ENCODE measurements around the gene KIF26B.

Gene KIF26B

GRCh38 chr1:245428681-245429080 lies 273.9 kb downstream of the KIF26B start:
- DNase-seq (ENCODE audit: low read depth in 3 of 3) = no peak

DNA sequence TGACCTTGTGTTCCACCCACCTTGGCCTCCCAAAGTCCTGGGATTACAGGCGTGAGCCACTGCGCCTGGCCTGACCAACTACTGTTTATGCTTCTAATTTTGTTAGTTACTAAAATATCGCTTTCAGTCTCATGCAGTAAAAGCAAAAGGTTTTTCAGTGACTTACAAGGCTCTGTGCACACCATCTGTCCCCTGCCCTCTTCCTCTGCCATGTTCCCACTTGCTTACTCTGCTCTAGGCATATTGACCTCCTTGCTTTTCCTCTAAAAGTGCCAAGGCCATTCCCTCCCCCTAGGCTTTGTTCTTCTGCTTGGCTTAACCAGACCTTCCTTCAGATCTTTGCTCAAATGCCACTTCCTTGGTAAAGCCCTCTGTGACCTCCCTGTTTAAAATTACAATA lies 276.9 kb downstream of the KIF26B start:
- DNase-seq (ENCODE audit: low read depth in 3 of 3) = no peak

- no peak for DNase-seq (ENCODE audit: low read depth in 3 of 3)
Observed at GRCh38 chr1:245432228-245432875, 277.6 kb downstream of the KIF26B start.

DNA sequence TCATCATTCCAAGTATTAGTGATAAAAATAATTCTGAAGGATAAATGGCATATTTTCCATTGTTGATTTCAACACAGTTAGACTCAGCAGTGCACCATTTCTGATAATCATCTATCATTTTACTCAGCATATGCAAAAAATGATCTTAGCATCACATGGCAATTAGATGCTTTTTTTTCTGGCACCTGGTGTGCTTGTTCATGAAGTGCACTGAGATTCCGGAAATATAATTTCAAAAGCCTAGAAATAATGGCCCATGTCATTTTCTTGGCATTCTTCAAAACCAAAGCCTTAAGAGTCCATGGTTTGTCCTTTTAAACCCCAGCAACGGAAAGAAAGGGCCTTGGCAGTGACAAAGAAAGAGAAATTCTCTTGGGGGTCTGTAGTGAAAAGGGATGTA lies 278.8 kb downstream of the KIF26B start:
- no peak for DNase-seq (ENCODE audit: low read depth in 3 of 3)

GRCh38 chr1:245434280-245434679 lies 279.5 kb downstream of the KIF26B start:
- no peak for DNase-seq (ENCODE audit: low read depth in 3 of 3)

- DNase-seq (ENCODE audit: low read depth in 3 of 3) = no peak
Observed at GRCh38 chr1:245436407-245436806, 281.6 kb downstream of the KIF26B start.

DNA sequence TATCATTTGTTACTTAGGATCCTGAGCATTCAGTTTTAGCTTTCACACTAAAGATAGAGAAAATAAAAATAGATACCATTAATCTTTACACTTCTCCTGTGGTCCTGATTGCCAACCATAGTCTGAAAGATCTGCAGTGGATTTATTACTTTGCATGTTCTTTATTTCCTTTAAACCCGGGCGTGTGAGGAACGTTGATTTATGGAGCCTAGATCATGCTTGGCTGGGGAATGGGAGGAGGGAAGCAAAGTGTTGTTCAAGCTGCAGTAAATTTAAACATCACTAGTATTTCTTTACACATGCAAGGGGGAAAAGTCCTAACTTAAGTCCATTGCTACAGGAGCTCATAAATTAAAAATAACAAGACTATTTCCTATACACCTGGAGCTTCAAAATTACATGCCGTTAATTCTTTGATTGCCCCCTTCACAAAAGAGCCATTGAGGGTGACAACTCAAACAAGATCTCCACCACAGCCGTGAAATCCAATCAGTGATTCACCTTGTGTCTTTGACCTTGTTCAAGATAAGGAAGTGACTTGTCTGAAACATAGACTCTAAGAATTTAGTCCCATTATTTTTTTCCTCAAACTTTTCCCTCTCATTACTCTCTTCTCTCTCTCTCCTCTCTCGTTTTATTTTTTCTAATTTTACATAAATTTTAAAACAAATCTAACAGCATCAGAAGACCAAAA lies 282.7 kb downstream of the KIF26B start:
- no peak for DNase-seq (ENCODE audit: low read depth in 3 of 3)

GRCh38 chr1:245440922-245441321 lies 286.1 kb downstream of the KIF26B start:
- DNase-seq (ENCODE audit: low read depth in 3 of 3) = no peak

- DNase-seq (ENCODE audit: low read depth in 3 of 3) = no peak
Observed at GRCh38 chr1:245441689-245442088, 286.9 kb downstream of the KIF26B start.

DNA sequence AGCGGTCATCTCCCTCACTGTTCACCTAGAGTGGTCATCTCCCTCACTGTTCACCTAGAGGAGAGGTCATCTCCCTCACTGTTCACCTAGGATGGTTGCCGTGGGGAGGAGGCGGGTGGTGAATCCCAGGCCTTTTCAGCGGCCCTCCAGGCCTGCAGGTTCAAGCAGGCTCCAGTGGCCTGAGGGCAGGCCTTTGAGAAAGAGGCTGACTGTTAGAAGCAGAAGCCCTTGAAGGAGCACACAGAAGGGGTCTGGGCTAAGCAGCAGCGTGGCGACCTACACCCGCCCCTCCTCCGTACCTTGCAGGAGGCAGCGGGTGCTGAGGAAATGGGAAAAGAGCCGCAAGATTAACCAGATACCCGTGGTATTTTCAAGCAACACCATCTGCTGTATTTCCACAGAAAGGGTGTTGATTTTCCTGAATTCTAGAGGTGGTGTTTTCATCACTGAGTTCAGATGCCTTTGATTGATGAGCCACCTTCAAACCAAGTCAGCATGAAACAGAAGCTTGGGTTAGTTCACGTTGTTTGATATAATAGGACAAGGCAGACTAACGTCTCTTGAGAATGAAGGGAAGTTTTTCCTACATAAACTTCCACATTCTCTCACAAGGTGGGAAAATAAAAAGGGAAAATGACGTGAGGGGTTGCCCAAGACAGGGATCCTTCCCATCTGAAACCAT lies 289.5 kb downstream of the KIF26B start:
- no peak for DNase-seq (ENCODE audit: low read depth in 3 of 3)

- no peak for DNase-seq (ENCODE audit: low read depth in 3 of 3)
Observed at GRCh38 chr1:245444945-245445344, 290.2 kb downstream of the KIF26B start.

DNA sequence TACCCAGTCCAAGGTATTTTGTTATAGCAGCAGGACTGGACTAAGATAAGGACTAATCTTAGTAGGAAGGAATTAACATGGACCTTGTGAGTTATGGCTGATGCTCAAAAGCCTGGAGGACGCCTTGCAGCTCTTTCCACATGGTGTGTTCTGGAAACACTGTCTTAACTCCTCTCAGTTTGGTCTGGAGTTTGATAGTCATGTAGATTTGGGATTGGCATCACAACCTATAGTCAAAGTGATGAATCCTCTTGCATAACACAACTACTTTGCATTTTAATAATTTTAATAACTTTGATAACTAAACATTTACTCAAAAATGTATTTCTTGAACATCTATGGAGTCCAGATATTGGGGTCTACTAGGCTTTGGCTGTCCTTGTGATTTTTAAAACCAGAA lies 293.7 kb downstream of the KIF26B start:
- DNase-seq (ENCODE audit: low read depth in 3 of 3) = no peak

DNA sequence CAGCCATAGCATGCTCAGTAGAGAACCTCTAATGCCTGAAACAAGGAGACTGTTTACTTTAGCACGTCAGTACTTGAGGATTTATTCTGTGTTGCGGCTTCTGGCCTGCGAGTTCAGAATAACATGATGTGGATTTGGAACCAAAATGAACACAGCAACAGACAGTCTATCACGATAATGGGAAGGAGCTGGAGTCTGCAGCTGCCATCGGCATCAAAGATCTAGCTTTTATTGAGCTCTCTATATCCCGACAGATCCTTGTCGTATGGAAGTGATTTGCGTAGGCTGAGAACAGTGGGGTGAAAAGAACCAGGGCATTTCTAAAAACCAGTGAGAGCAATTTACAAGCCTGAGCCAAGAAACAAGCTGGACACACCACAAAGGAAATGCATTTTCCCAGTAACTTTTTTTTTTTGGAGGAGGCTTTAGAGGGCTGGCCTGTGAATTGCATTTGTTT lies 294.2 kb downstream of the KIF26B start:
- DNase-seq (ENCODE audit: low read depth in 3 of 3) = no peak

DNA sequence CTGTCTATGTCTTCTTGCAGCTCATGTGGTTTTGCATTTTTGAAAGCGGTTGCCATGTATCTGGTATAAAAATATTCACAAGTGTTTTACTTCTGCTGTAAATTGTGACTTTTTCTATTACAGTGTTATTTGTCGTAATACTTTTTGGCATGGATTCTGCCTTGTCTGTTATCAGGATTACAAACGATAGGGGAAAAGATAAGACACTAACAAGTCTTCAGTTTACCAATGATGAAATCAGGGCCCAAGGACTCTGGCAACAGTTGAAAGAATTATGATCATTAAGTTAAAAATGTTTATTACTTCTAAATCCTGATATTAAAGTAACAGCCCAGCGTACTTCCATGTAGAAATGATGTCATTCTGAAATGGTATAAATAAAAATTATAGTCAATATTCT lies 298.8 kb downstream of the KIF26B start:
- no peak for DNase-seq (ENCODE audit: low read depth in 3 of 3)

DNA sequence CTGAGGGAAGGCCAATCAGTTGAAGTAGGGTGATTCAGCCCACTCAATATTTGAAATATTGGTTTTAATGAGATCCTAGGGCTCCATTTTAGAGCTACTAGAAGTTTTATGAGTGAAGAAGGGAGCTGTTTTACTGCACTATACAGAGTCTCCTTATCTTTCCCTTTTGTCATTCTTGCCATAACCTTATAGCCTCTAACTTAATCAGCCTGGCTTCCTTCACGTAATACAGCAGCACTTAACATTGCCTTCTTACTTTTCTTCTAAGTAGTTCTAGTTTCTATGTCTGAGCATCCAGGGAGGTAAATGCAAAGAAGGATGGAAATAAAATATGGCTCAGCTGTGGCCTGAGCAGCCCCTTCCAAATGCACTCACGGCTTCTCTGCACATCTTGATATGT lies 299.3 kb downstream of the KIF26B start:
- no peak for DNase-seq (ENCODE audit: low read depth in 3 of 3)

GRCh38 chr1:245457562-245457961 lies 302.8 kb downstream of the KIF26B start:
- no peak for DNase-seq (ENCODE audit: low read depth in 3 of 3)

DNA sequence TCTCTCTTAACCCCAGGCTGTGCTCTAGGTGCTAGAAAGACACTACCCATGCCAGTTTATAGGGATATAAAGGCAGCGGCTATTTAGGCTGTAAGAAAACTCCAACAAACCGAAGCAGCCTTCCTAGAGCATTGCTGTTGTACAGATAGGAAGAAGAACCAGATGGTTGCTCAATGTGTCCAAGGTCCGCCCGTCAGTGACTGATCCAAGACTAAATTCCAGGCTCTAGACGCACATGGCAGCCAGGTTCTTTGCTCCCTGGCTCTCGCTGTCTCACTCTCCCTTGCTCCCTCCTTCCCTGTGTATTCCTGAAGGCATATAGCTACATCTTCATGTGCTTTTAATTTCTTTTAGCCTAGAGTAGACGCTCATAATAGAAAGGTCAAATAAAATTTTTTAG lies 303.4 kb downstream of the KIF26B start:
- DNase-seq (ENCODE audit: low read depth in 3 of 3) = no peak

- no peak for DNase-seq (ENCODE audit: low read depth in 3 of 3)
Observed at GRCh38 chr1:245458761-245459174, 304.0 kb downstream of the KIF26B start.

DNA sequence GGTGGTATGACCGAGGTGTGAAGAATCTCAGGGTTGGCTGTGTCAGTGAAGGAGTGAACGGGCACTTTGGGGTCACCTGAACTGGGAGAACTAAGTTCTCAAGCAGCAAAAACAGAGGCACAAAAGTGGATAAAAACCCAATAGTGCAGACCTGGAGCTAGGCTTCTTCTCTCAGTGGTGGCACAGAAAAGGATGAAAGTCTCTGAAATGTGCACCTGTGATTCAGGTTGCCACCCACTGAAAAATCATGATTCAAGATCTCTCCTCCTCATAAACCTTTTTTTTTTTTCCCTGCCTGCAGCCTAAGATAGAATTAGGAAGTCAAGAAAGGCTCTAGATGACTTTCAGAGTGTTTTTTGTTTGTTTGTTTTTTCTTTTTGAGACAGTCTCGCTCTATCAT lies 304.8 kb downstream of the KIF26B start:
- DNase-seq (ENCODE audit: low read depth in 3 of 3) = no peak

GRCh38 chr1:245461681-245462080 lies 306.9 kb downstream of the KIF26B start:
- DNase-seq (ENCODE audit: low read depth in 3 of 3) = no peak

DNA sequence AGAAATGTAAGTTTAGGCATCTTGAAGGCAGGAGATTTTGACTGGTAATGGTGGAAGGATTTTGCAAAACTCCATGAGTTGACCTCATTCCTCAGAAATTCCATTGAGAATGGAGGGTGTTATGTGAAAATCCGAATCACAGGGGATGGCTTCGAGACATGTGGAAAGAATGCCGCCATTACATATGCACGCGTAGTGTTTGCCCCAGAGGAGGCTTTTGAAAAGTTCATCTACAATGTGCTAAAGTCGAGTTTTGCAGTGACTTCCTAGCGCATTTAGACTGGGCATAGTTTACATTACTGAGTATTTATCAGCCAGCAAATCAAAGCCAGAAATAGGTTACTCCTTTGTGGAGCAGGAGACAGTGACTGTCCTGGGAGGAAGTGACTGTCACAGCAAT lies 307.4 kb downstream of the KIF26B start:
- no peak for DNase-seq (ENCODE audit: low read depth in 3 of 3)

DNA sequence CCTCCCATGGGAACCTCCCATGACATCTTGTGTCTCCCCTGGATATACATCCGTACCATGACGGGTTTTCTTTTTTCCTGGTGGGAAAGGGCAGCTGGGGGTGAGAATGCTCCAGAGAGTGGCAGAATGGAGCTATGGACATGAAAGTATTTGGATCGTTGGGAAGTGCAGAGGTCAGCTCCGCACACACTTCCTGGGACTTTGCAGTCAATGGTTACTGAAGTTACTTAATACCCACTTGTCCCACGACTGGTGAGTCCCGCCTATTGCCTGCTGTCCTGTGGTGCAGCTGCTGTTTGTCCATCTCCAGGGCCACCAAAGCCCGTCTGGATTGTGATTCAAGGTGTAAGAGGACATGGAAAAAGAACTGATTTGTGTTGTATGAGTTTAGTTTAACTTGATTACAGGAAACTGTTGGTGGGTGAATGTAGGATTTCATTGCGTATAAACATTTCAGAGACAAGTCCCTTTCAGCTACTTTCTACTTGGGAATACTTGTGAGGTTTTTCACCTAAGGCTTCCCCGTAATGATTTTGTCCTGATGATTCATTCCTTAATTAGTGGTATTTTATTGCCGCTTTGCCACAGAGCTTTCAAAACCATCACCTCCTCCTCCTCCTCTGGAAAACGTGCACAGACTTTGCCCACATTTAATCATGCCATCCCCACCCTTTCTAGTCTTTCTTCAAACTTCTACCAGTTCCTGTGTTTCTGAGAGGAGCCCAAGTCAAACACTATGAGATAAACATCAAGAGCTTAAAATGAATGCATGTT lies 308.8 kb downstream of the KIF26B start:
- no peak for DNase-seq (ENCODE audit: low read depth in 3 of 3)

Data from stimulated activated CD4-positive, alpha-beta T cell treated with anti-CD3 and anti-CD28 coated beads, TNF-alpha, amount 100 ng/mL, for 48 hours (primary cell).